ENCODE data around the gene EEF1AKMT1. TPM values are rescaled to one million over a fixed set of nuclear protein-coding genes. Genes with fewer than 3 reads are reported as not detected.

EEF1AKMT1 gene
- polyA plus RNA-seq, 1 donor from 2014 or later = 8.2 TPM

DNA sequence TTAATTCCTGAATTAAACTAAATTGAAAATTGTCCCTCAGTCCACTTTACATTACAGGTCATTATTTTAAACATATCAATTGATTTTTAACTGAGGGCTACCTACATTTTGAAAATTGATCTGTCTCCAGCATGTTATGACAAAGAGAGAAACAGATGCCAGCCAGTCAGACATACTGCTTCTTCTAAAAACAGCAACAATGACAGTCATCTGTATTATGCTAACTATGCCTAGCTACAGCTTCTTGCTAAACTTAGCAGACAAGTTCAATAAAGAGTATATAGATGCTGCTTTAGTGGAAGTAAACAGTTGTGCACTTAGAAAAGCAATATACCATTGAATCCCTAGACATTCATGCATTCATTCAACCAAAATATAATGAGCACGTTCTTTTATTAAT, 48.6 kb upstream of the EEF1AKMT1 start:
- TF ChIP-seq SMC3 (conservative IDR thresholded peaks at IDR 0.05; ENCODE audit: poor library complexity) (no peak), EP300 (conservative IDR thresholded peaks at IDR 0.05; ENCODE audit: poor library complexity, severe bottlenecking) (no peak), POLR2AphosphoS5 (IDR thresholded peaks at IDR 0.05) (no peak), EZH2 (IDR thresholded peaks at IDR 0.05; ENCODE audit: borderline replicate concordance, insufficient read depth, low read length, poor library complexity, severe bottlenecking) (no peak), MXI1 (conservative IDR thresholded peaks at IDR 0.05; ENCODE audit: poor library complexity, severe bottlenecking) (no peak), RAD21 (conservative IDR thresholded peaks at IDR 0.05) (no peak), TAF1 (IDR thresholded peaks at IDR 0.05; ENCODE audit: low read depth) (no peak)
- TF ChIP-seq, protein P1, sequence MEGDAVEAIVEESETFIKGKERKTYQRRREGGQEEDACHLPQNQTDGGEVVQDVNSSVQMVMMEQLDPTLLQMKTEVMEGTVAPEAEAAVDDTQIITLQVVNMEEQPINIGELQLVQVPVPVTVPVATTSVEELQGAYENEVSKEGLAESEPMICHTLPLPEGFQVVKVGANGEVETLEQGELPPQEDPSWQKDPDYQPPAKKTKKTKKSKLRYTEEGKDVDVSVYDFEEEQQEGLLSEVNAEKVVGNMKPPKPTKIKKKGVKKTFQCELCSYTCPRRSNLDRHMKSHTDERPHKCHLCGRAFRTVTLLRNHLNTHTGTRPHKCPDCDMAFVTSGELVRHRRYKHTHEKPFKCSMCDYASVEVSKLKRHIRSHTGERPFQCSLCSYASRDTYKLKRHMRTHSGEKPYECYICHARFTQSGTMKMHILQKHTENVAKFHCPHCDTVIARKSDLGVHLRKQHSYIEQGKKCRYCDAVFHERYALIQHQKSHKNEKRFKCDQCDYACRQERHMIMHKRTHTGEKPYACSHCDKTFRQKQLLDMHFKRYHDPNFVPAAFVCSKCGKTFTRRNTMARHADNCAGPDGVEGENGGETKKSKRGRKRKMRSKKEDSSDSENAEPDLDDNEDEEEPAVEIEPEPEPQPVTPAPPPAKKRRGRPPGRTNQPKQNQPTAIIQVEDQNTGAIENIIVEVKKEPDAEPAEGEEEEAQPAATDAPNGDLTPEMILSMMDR (IDR thresholded peaks at IDR 0.05; ENCODE audit: poor library complexity, severe bottlenecking) = no peak
- TF ChIP-seq, protein P2, sequence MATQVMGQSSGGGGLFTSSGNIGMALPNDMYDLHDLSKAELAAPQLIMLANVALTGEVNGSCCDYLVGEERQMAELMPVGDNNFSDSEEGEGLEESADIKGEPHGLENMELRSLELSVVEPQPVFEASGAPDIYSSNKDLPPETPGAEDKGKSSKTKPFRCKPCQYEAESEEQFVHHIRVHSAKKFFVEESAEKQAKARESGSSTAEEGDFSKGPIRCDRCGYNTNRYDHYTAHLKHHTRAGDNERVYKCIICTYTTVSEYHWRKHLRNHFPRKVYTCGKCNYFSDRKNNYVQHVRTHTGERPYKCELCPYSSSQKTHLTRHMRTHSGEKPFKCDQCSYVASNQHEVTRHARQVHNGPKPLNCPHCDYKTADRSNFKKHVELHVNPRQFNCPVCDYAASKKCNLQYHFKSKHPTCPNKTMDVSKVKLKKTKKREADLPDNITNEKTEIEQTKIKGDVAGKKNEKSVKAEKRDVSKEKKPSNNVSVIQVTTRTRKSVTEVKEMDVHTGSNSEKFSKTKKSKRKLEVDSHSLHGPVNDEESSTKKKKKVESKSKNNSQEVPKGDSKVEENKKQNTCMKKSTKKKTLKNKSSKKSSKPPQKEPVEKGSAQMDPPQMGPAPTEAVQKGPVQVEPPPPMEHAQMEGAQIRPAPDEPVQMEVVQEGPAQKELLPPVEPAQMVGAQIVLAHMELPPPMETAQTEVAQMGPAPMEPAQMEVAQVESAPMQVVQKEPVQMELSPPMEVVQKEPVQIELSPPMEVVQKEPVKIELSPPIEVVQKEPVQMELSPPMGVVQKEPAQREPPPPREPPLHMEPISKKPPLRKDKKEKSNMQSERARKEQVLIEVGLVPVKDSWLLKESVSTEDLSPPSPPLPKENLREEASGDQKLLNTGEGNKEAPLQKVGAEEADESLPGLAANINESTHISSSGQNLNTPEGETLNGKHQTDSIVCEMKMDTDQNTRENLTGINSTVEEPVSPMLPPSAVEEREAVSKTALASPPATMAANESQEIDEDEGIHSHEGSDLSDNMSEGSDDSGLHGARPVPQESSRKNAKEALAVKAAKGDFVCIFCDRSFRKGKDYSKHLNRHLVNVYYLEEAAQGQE (IDR thresholded peaks at IDR 0.05; ENCODE audit: borderline replicate concordance) = no peak

DNA sequence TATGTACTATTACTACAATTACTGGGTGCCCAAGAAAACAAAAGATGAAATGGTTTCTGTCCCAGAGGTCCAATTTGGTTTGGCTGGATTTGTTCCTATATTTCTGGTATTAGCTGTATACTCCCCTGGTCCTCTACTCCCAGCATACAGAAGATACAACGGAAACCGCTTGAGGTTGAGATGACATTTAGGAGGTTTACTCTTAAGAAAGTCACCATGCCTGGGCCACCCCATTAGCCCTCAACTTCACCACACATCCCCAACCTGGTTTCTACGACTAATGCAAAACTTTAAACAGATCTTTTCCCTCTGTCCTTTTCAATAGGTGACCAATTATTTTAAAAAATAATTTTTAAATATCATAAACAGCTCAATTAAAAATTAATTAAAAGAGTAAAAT, 46.0 kb upstream of the EEF1AKMT1 start:
- H3K27ac ChIP-seq (ENCODE audit: low read length) = no peak overlapping the region
- H3K9me3 ChIP-seq (ENCODE audit: low read length) = no peaks in the 10 kb centered on the region
- no peak for TF ChIP-seq EZH2 (IDR thresholded peaks at IDR 0.05; ENCODE audit: borderline replicate concordance, insufficient read depth, low read length, poor library complexity, severe bottlenecking)
- TF ChIP-seq POLR2AphosphoS5 (IDR thresholded peaks at IDR 0.05) = no peak
- no peak for TF ChIP-seq MXI1 (conservative IDR thresholded peaks at IDR 0.05; ENCODE audit: poor library complexity, severe bottlenecking)
- TF ChIP-seq, protein P2 (IDR thresholded peaks at IDR 0.05; ENCODE audit: borderline replicate concordance) = no peak
- TF ChIP-seq, protein P1 (IDR thresholded peaks at IDR 0.05; ENCODE audit: poor library complexity, severe bottlenecking) = no peak
- TF ChIP-seq EP300 (conservative IDR thresholded peaks at IDR 0.05; ENCODE audit: poor library complexity, severe bottlenecking) = no peak
- TF ChIP-seq TAF1 (IDR thresholded peaks at IDR 0.05; ENCODE audit: low read depth) = no peak
- TF ChIP-seq SMC3 (conservative IDR thresholded peaks at IDR 0.05; ENCODE audit: poor library complexity) = no peak
- no peak for TF ChIP-seq RAD21 (conservative IDR thresholded peaks at IDR 0.05)
- H3K36me3 ChIP-seq (ENCODE audit: insufficient read depth, low read length) = no peaks in the 10 kb centered on the region
- H3K9ac ChIP-seq (ENCODE audit: low read length) = no peak overlapping the region
- H3K4me2 ChIP-seq (ENCODE audit: low read length) = no peak overlapping the region
- H3K4me3 ChIP-seq (ENCODE audit: low read length) = no peak overlapping the region
- H3K9me2 ChIP-seq (ENCODE audit: insufficient read depth, low read length) = no peaks in the 10 kb centered on the region
- H2AFZ ChIP-seq (ENCODE audit: low read depth, low read length) = no peak overlapping the region
- H3K79me2 ChIP-seq (replicated peaks; ENCODE audit: insufficient read depth, low read length) = no peaks in the 10 kb centered on the region
- H3K27me3 ChIP-seq (ENCODE audit: insufficient read depth, low read depth, low read length) = no peaks in the 10 kb centered on the region
- no peaks in the 10 kb centered on the region for H4K20me1 ChIP-seq (ENCODE audit: insufficient read depth)
- H3F3A ChIP-seq (ENCODE audit: insufficient read depth, low read length, poor library complexity, severe bottlenecking) = no peaks in the 10 kb centered on the region

More for the DNA sequence above, 48.6 kb upstream of the EEF1AKMT1 start:
- Histone ChIP-seq H3K9me2 (ENCODE audit: insufficient read depth, low read length) (no peaks in the 10 kb centered on the region), H3K36me3 (ENCODE audit: insufficient read depth, low read length) (no peaks in the 10 kb centered on the region), H2AFZ (ENCODE audit: low read depth, low read length) (no peak overlapping the region), H3K79me2 (replicated peaks; ENCODE audit: insufficient read depth, low read length) (no peaks in the 10 kb centered on the region), H3K27ac (ENCODE audit: low read length) (no peak overlapping the region), H3K9ac (ENCODE audit: low read length) (no peak overlapping the region), H3K27me3 (ENCODE audit: insufficient read depth, low read depth, low read length) (no peaks in the 10 kb centered on the region), H3K4me3 (ENCODE audit: low read length) (no peak overlapping the region), H3K4me2 (ENCODE audit: low read length) (no peak overlapping the region), H3F3A (ENCODE audit: insufficient read depth, low read length, poor library complexity, severe bottlenecking) (no peaks in the 10 kb centered on the region), H3K9me3 (ENCODE audit: low read length) (no peaks in the 10 kb centered on the region), H4K20me1 (ENCODE audit: insufficient read depth) (no peaks in the 10 kb centered on the region)
